ENCODE measurements around the gene EXOC4.
"Not testable (repeated sequence)": the region's sequence is repeated elsewhere in the genome, so short reads cannot be mapped to it uniquely, and the experiment has no call there.

EXOC4 gene

DNA sequence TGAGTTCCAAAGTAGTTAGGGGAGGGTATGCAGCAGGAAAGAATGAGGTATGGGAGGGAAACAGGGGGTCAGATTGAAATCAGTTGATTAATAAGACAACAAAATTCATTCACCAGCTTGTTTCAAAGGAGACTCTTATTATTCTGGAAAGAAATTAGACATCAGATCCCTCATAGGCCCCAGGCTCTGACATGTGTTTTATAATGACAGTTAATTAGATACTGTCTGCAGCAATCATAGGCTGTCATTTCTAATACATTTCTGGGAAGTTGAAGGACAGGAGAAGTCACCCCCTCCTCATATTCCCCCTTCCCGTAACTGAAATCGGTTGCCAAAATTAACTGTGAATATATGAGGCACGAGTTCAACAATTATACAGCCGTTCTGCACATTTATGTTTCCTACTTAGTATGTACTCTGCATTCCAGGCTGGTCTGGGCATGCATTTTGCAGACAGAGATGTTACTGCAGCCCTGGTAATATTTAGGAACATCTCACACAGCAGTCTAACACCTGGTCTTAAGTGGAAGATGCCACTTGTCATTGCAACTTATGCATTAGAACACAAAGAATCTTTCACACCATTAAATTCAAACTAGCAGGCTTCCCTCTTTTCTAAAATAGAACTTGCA, 519.0 kb downstream of the EXOC4 start:
- no peak for DNase-seq

GRCh38 chr7:133773601-133774000, 520.7 kb downstream of the EXOC4 start:
- no peak for DNase-seq

- no peak for DNase-seq
Measured at GRCh38 chr7:133775201-133775600, 522.3 kb downstream of the EXOC4 start.

- DNase-seq: no peak
Measured at GRCh38 chr7:133776266-133776665, 523.4 kb downstream of the EXOC4 start.

- no peak for DNase-seq
Measured at GRCh38 chr7:133777701-133778100, 524.8 kb downstream of the EXOC4 start.

- DNase-seq: no peak
Measured at GRCh38 chr7:133778472-133778871, 525.6 kb downstream of the EXOC4 start.

DNA sequence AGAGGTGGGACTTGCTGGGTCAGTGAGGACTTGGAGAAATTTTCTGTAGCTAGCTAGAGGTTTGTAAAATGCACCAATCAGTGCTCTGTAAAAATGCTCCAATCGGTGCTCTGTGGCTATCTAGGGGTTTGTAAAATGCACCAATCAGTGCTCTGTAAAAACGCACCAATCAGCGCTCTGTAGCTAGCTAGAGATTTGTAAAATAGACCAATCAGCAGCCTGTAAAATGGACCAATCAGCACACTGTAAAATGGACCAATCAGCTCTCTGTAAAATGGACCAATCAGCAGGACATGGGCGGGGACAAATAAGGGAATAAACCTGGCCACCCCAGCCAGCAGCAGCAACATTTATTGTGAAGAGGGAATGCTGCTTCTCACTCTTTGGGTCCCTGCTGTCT, 526.7 kb downstream of the EXOC4 start:
- not testable (repeated sequence) for DNase-seq

DNA sequence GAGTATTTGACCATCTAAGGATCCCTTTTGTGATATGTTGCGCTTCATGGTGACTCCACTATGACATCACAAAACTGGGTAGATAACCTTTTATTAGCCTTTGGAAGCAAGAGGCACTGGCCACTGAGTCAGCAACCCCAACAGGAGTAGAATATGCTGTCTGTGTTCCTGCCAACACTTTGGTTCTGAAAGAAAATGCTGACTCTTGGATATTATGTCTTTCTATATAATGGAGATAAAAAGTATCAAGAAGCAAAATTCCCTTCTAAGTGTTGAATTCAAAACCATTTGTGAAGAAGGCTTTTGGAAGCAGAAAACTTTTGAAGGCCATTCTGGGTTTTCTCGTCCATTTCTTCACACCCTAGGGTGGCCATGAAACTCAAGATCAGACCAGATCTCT, 528.0 kb downstream of the EXOC4 start:
- DNase-seq: no peak

DNA sequence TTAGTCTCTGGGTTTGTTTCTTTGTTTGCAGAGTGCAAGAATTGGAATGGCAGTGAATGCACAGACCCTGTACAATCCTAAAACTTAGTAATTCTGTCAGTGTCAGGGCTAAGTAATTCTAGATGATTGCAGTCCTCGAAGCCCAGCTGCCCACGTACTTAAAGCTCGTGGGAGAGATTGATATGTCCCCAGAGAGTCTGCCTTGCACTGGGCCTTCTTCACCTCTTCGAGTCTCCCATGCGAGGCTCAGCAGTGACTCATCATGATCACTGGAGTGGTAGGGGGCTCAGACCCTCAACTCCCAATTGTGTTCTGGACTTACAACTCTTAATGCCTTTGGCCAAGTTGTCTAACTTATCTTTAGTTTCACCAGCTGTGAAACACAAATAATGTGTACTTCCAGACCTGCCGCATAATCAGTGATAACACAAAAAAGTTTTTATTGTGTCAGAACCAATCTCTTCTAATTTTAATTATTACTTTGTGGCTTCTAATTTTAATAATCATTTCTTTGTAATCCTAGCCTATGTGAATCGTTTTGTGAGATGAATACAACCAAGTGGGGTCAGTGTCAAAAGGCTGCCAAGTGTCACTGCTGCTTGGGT, 528.7 kb downstream of the EXOC4 start:
- DNase-seq: no peak

- no peak for DNase-seq
Measured at GRCh38 chr7:133782470-133782869, 529.6 kb downstream of the EXOC4 start.

DNA sequence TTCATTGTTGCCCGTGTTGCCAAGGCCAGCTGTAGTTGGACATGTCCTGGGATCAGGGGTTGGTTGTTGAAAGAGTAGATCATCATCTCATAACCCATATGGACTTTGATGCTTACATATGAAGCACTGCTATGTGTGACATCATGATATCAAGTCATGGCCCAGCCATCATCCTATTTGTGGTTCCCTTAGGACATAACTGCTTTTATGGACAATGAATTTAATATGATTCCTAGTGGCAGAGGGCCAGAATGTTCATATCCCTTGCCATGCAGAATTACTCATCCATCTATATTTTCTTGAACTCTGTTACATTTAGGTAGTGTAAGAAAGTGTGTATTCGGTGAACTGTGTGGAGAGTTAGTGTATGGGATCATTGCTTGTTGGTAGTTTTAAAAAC, 530.4 kb downstream of the EXOC4 start:
- DNase-seq: no peak

- DNase-seq: no peak
Measured at GRCh38 chr7:133784486-133785001, 531.7 kb downstream of the EXOC4 start.

- DNase-seq: no peak
Measured at GRCh38 chr7:133786401-133786937, 533.6 kb downstream of the EXOC4 start.

GRCh38 chr7:133789974-133790373, 537.1 kb downstream of the EXOC4 start:
- DNase-seq: no peak

DNA sequence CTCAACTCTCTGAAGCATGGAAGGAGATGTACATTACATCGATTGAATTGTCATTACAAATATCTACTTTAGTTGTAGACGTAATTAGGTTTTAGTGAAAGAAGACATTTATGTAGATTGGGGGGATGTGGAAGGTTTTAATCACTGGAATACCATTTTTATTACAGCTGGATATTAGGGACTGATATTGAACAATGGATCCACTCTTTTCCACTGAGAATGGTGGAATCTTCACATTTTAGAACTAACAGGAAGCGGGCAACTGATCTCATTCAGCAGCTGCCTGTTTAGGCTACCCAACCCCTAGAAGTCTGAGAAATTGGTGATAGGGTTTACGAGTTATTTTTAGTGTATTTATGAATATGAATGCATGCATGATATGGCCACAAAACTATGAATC, 538.0 kb downstream of the EXOC4 start:
- DNase-seq: no peak

GRCh38 chr7:133794479-133794878, 541.6 kb downstream of the EXOC4 start:
- no peak for DNase-seq

GRCh38 chr7:133795068-133795665, 542.3 kb downstream of the EXOC4 start:
- DNase-seq: no peak

GRCh38 chr7:133796782-133797745, 544.2 kb downstream of the EXOC4 start:
- no peak for DNase-seq

- DNase-seq: no peak
Measured at GRCh38 chr7:133797818-133798520, 545.1 kb downstream of the EXOC4 start.

DNA sequence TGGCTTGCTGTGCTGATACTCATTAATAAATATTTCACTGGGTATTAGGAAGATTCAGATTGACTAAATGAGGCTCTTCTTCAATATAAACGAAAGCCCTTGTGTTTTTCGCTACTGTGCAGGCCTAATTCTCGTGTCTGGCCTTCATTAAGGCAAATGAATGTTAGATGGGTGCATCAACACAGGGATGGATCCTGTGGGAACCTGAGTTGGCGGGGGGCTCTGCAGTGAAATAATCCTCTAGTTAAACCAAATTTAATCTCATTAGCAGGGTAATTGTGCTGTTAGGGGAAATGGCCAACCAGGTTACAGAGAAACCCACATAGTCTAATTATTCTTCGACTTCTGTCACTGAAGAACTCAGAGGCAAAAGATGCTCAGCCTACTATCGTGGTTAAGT, 548.5 kb downstream of the EXOC4 start:
- no peak for DNase-seq

GRCh38 chr7:133804127-133804526, 551.2 kb downstream of the EXOC4 start:
- no peak for DNase-seq

DNA sequence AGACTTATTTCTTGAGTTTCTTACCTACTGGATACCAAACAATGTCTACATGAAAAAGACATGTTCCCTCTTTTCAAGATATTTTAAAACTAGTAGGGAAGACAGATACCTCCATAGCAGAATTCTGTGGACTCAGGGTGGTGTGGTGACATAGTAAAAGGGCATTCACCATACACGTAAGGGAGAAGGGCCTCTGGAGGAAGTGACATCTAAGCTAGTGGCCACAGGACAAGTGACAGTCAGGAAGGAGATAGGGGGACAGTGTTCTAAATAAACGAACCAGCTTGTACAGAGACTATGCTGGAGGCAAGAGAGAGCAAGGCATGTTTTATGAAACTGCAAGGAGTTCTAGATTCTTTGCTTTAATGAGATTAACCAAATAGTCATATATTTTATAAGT, 552.5 kb downstream of the EXOC4 start:
- DNase-seq: no peak
